Neural progenitor cell (in vitro differentiated cells): ENCODE data around the gene LINS1. TPM values are rescaled to one million over a fixed set of nuclear protein-coding genes. Genes with fewer than 3 reads are reported as not detected.

ENCODE experiments used
- DNase-seq: peaks from one replicate; pipeline ENCODE4 v3.0.0-alpha.2; 2016; ENCODE audit warnings: low spot score
- H2AFZ ChIP-seq: fragments of 200-600 bp; sonication (generic); replicated peaks from 2 replicates; pipeline ENCODE4 v1.6.1; 2016; ENCODE audit warnings: antibody characterized with exemption
- H3F3A ChIP-seq: fragments of 200-600 bp; sonication (generic); 2 replicates; pipeline ENCODE4 v1.6.1; 2016; ENCODE audit warnings: antibody characterized with exemption, low read depth
- H3K27ac ChIP-seq: fragments of 200-600 bp; sonication (generic); 2 replicates; pipeline ENCODE4 v1.5.1; 2016; ENCODE audit warnings: mild to moderate bottlenecking
- H3K27me3 ChIP-seq: fragments of 200-600 bp; sonication (generic); 2 replicates; pipeline ENCODE4 v1.6.1; 2016; ENCODE audit warnings: mild to moderate bottlenecking, moderate library complexity
- H3K36me3 ChIP-seq: fragments of 200-600 bp; sonication (generic); 2 replicates; pipeline ENCODE4 v1.5.1; 2016
- H3K4me1 ChIP-seq: fragments of 200-600 bp; sonication (generic); 2 replicates; pipeline ENCODE4 v1.6.1; 2016; ENCODE audit warnings: mixed run types
- H3K4me2 ChIP-seq: fragments of 200-600 bp; sonication (generic); 2 replicates; pipeline ENCODE4 v1.6.1; 2016
- H3K4me3 ChIP-seq: fragments of 200-600 bp; sonication (generic); 2 replicates; pipeline ENCODE4 v1.5.1; 2016
- H3K79me2 ChIP-seq: fragments of 200-600 bp; sonication (generic); 2 replicates; pipeline ENCODE4 v1.6.1; 2016; ENCODE audit warnings: low read depth
- H3K9ac ChIP-seq: fragments of 200-600 bp; sonication (generic); 2 replicates; pipeline ENCODE4 v1.6.1; 2016
- H3K9me3 ChIP-seq: fragments of 200-600 bp; sonication (generic); 2 replicates; pipeline ENCODE4 v1.5.1; 2016; ENCODE audit warnings: low read depth
- H4K20me1 ChIP-seq: fragments of 200-600 bp; sonication (generic); 2 replicates; pipeline ENCODE4 v1.6.1; 2016; ENCODE audit warnings: low read depth
- H3K27ac Mint-ChIP-seq: 3 replicates; pipeline ENCODE4 v1.8.0; 2021; ENCODE audit warnings: mixed read lengths
- H3K27me3 Mint-ChIP-seq: 2 replicates; pipeline ENCODE4 v1.8.0; 2022; ENCODE audit warnings: low read depth, mild to moderate bottlenecking, inconsistent platforms, moderate library complexity, mixed read lengths; ENCODE audit not compliant: insufficient read depth
- H3K36me3 Mint-ChIP-seq: 3 replicates; pipeline ENCODE4 v1.8.0; 2021; ENCODE audit warnings: mixed read lengths
- H3K4me1 Mint-ChIP-seq: 3 replicates; pipeline ENCODE4 v1.8.0; 2021; ENCODE audit warnings: mixed read lengths
- H3K4me3 Mint-ChIP-seq: 3 replicates; pipeline ENCODE4 v1.8.0; 2021; ENCODE audit warnings: mild to moderate bottlenecking, moderate library complexity, mixed read lengths
- H3K9me3 Mint-ChIP-seq: 3 replicates; pipeline ENCODE4 v1.8.0; 2020; ENCODE audit warnings: mixed read lengths
- EZH2 ChIP-seq: fragments of 200-600 bp; sonication (generic); IDR thresholded peaks from 2 replicates; pipeline ENCODE4 v1.6.1; 2017; ENCODE audit warnings: antibody characterized with exemption, mild to moderate bottlenecking, moderate library complexity
- EZH2phosphoT487 ChIP-seq: fragments of 200-600 bp; sonication (generic); IDR thresholded peaks from 2 replicates; pipeline ENCODE4 v1.6.1; 2017; ENCODE audit warnings: antibody characterized with exemption
- small RNA-seq: library from RNA; depleted of rRNA; stranded (forward); fragments of <200 nt; gene quantifications from one replicate; pipeline ENCODE3, GENCODE V24; 2015
- total RNA-seq: library from RNA; depleted of rRNA; stranded (reverse); fragments of >200 nt; gene quantifications from 2 replicates; pipeline ENCODE4 v1.2.3, GENCODE V29; 2015; ENCODE audit warnings: low replicate concordance
- TF ChIP-seq, protein P1 (sequence below): fragments of 200-600 bp; sonication (generic); IDR thresholded peaks from 2 replicates; pipeline ENCODE4 v1.5.1; 2017; ENCODE audit warnings: antibody characterized with exemption, mild to moderate bottlenecking

Gene LINS1
- total RNA-seq, 1 donor from 2014 or later: 18.7 TPM

DNA sequence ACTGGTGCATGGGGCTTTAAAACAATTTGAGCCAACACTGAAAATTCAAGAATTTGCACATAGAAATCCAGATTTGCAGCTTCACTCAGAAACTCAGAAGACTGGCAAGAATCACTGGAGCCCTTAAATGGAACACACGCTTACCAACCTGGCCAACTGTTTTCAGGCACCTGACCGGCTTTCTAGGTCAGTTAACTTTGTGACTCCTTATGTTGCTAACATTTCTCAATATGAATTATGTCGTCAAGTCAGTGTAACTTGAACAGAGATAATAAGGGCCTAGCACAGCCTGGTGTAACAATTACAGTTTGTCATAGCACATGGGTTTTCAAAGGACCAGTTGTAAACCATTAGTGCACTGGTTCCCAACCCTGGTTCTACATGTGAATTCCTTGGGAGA, 80.1 kb downstream of the LINS1 start:
- peaks cover 7% of the 10 kb centered on the region for H3K27me3 Mint-ChIP-seq
- Histone ChIP-seq H2AFZ (no peak overlapping the region), H3K9ac (no peak overlapping the region), H3F3A (no peaks in the 10 kb centered on the region), H3K4me1 (no peaks in the 10 kb centered on the region), H3K4me3 (no peak overlapping the region), H3K36me3 (no peaks in the 10 kb centered on the region), H3K4me2 (no peak overlapping the region), H3K9me3 (no peaks in the 10 kb centered on the region), H3K27ac (no peak overlapping the region), H3K79me2 (no peaks in the 10 kb centered on the region), H3K27me3 (no peaks in the 10 kb centered on the region), H4K20me1 (no peaks in the 10 kb centered on the region)
- no peaks in the 10 kb centered on the region for H3K36me3 Mint-ChIP-seq
- peaks cover 4% of the 10 kb centered on the region for H3K9me3 Mint-ChIP-seq
- DNase-seq: no peak
- no peak overlapping the region for H3K4me3 Mint-ChIP-seq
- H3K27ac Mint-ChIP-seq: no peak overlapping the region
- no peaks in the 10 kb centered on the region for H3K4me1 Mint-ChIP-seq
- no peak for TF ChIP-seq EZH2phosphoT487
- no peak for TF ChIP-seq EZH2
- TF ChIP-seq, protein P1, sequence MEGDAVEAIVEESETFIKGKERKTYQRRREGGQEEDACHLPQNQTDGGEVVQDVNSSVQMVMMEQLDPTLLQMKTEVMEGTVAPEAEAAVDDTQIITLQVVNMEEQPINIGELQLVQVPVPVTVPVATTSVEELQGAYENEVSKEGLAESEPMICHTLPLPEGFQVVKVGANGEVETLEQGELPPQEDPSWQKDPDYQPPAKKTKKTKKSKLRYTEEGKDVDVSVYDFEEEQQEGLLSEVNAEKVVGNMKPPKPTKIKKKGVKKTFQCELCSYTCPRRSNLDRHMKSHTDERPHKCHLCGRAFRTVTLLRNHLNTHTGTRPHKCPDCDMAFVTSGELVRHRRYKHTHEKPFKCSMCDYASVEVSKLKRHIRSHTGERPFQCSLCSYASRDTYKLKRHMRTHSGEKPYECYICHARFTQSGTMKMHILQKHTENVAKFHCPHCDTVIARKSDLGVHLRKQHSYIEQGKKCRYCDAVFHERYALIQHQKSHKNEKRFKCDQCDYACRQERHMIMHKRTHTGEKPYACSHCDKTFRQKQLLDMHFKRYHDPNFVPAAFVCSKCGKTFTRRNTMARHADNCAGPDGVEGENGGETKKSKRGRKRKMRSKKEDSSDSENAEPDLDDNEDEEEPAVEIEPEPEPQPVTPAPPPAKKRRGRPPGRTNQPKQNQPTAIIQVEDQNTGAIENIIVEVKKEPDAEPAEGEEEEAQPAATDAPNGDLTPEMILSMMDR: no peak

DNA sequence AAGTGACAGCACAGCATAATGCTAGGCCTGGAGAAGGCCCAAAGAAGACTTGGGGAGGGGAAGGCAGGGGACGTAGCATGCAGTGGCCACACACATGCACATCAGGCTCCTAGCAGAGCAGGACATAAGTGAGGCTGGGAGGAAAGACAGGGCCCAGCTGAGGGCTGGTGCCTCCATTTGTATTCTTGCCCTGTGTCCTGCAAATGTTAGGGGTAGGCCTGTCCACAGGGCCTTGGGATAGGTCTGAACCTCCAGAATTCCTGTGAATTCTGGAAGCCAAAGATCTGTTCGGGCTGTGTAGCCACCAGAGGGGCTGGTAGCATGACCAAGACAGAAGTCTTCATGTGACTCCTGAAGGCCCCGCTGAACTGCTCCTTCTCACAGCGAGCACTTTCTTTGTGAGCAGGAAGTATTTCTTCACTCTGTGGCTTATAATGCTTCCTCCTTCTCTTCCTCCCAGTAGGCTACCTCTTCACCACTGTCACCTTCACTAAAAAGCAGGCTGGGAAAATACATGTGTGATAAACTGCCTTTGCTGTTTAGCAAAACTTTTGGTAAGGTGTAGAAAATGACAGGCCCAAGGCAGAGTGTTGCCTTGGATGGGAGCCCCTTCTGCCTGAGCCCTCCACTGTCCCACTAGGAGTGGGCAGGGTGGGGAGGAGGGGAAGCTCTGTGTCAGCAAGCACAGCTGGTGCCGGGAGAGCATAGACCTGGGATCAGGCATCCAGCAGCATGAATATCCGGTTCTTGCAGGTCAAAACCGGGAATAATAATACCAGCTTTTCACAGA, 81.7 kb downstream of the LINS1 start:
- H3K4me3 ChIP-seq: no peak overlapping the region
- no peaks in the 10 kb centered on the region for H3K36me3 ChIP-seq
- H3F3A ChIP-seq: no peaks in the 10 kb centered on the region
- no peak for TF ChIP-seq EZH2
- TF ChIP-seq, protein P1: no peak
- no peak for TF ChIP-seq EZH2phosphoT487
- H3K4me2 ChIP-seq: no peak overlapping the region
- H4K20me1 ChIP-seq: no peaks in the 10 kb centered on the region
- H3K9ac ChIP-seq: no peak overlapping the region
- H3K9me3 ChIP-seq: no peaks in the 10 kb centered on the region
- DNase-seq: no peak
- no peaks in the 10 kb centered on the region for H3K27me3 ChIP-seq
- H3K27ac ChIP-seq: no peak overlapping the region
- Mint-ChIP-seq H3K27ac (no peak overlapping the region), H3K36me3 (no peaks in the 10 kb centered on the region), H3K4me3 (no peak overlapping the region), H3K27me3 (peaks cover 7% of the 10 kb centered on the region), H3K9me3 (peaks cover 4% of the 10 kb centered on the region), H3K4me1 (no peaks in the 10 kb centered on the region)
- H3K79me2 ChIP-seq: no peaks in the 10 kb centered on the region
- peaks cover 3% of the 10 kb centered on the region for H3K4me1 ChIP-seq
- no peak overlapping the region for H2AFZ ChIP-seq

DNA sequence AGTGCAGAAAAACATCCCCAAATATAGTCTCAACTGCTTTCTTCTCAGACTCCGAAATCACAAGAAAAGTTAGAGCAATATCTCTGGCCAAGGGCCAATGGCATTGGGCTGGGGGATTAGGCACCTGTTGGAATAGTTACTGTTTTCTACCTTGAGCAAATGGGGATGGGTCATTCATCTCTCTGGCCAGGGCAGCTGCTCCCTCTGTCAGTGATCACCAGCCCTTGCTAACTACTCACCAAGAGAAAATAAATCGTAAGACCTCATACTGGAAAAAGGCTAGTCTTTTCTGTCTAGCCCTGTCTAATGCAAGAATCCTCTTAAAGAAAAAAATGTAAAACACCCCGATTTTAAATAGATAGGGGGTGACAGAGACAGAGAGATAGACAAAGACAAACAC, 84.1 kb downstream of the LINS1 start:
- no peaks in the 10 kb centered on the region for H3F3A ChIP-seq
- no peaks in the 10 kb centered on the region for H3K79me2 ChIP-seq
- H3K9ac ChIP-seq: no peak overlapping the region
- peaks cover 3% of the 10 kb centered on the region for H3K4me1 ChIP-seq
- no peak overlapping the region for H3K27ac ChIP-seq
- Mint-ChIP-seq H3K27me3 (peaks cover 11% of the 10 kb centered on the region), H3K9me3 (peaks cover under 1% of the 10 kb centered on the region), H3K36me3 (no peaks in the 10 kb centered on the region), H3K27ac (no peak overlapping the region), H3K4me3 (no peak overlapping the region), H3K4me1 (no peaks in the 10 kb centered on the region)
- no peak for DNase-seq
- no peaks in the 10 kb centered on the region for H4K20me1 ChIP-seq
- H3K27me3 ChIP-seq: no peaks in the 10 kb centered on the region
- TF ChIP-seq EZH2phosphoT487 (no peak), EZH2 (no peak)
- TF ChIP-seq, protein P1: no peak
- no peak overlapping the region for H2AFZ ChIP-seq
- no peaks in the 10 kb centered on the region for H3K36me3 ChIP-seq
- no peak overlapping the region for H3K4me3 ChIP-seq
- no peak overlapping the region for H3K4me2 ChIP-seq
- H3K9me3 ChIP-seq: no peaks in the 10 kb centered on the region

Small RNAs within 50 kb of the gene (small RNA-seq; reads per million reads assigned to genes)
- not detected for gene RF00019
- not detected for gene RNU6-181P
- not detected for gene RNU6-322P

Other genes starting within 250 kb of the LINS1 start
- gene CERS3, start 73.2 kb downstream of the LINS1 start, total RNA-seq: 0.15 TPM in 1 of 2 replicates, not detected in the other
- 15.3 and 18.3 TPM in 2 replicates for gene ASB7, start 405 bp upstream of the LINS1 start, total RNA-seq